GM12873 (cell line): Measurements from ENCODE around the gene MGAT5.

Experiments used
- TF ChIP-seq, protein P1 (sequence below): IDR thresholded peaks from 2 replicates; pipeline ENCODE4 v1.5.1; 2012; ENCODE audit warnings: low read depth, mild to moderate bottlenecking, moderate library complexity, low read length, control low read depth; ENCODE audit not compliant: insufficient read depth; ENCODE audit errors: missing control alignments

MGAT5 gene

DNA sequence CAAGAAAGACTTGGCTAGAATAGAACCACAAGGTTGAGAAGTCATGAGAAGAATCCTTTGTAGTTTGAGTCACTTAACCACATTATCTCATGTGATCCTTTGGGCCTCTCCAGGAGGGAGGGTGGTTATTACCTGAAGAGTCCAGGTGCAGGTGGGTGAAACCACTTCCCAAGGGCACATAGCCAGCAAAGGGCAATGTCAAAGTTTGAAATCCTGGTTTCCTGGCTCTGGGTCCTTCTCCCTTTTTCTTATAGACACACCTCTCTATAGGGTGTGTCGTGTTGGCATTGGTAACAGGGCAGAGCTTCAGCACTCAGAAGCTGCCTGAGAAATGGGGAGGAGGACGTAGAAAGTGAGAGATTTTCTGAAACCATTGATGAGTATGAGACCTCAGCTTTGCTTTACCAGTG, 137.9 kb downstream of the MGAT5 start:
- TF ChIP-seq, protein P1, sequence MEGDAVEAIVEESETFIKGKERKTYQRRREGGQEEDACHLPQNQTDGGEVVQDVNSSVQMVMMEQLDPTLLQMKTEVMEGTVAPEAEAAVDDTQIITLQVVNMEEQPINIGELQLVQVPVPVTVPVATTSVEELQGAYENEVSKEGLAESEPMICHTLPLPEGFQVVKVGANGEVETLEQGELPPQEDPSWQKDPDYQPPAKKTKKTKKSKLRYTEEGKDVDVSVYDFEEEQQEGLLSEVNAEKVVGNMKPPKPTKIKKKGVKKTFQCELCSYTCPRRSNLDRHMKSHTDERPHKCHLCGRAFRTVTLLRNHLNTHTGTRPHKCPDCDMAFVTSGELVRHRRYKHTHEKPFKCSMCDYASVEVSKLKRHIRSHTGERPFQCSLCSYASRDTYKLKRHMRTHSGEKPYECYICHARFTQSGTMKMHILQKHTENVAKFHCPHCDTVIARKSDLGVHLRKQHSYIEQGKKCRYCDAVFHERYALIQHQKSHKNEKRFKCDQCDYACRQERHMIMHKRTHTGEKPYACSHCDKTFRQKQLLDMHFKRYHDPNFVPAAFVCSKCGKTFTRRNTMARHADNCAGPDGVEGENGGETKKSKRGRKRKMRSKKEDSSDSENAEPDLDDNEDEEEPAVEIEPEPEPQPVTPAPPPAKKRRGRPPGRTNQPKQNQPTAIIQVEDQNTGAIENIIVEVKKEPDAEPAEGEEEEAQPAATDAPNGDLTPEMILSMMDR: no peak

DNA sequence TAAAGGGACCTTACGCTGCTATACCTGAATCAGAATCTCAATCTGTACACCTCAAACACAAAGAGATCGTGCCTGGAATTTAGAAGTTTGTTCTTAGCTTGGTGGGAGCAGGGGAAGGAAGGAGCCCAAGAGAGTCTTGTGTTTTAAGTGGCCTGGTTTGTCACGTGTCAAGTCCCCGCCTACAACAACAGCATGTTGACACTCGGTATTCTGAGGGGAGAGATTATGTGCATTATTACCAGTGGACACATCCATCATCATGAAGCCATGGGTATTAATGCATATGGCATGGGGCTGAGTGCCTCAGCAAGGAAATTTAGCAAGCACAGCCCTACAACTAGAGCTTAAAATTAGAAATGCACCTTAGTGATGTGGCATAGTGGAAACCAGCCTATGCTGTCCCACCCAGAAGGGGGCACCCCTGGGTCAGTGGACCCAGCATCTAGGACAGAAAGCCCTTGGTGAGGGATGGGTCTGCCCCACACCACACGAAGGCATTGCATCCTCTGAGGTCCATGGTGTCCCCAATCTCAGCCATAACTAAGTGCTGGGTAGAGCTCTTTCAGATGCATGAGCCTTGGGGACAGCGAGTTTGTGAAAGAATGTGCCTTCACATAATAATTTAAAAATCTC, 138.7 kb downstream of the MGAT5 start:
- TF ChIP-seq, protein P1: no peak

DNA sequence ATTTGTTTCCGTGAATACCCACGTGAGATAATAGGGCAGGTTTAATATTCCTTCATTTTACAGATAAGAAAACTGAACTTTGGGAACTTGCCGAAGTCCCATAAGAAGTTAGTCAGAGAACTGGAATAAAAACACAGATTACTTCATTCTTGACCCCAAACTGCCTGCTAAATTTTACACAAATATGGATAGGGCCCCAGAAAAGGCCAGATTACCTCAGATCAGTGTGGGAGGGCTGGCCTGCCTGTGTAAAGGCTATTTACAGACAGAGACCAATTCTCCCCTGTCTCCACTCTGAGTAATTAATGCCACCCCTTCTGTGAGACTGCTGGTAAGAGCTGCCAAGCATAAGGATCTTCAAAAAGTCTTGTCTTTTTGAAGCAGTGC, 139.2 kb downstream of the MGAT5 start:
- TF ChIP-seq, protein P1: no peak

DNA sequence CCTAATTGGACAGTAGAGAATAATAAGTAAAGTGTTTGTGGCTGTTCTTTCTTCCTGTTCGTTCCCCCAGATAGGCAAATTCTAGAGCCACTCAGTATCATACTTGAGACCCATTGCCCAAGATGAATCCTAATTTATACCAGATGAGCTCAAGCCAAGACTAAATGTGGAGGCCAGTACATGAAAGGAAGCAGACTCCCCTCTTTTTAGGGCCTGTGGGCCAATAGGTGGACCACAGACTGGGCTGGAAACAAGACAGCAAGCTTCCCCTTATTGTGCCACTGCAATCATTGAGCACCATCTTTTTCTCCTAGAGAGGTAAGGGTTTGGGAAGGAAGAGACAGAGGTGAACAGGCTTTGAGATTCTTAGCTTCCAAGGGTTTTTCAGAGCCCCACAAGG, 141.9 kb downstream of the MGAT5 start:
- TF ChIP-seq, protein P1: no peak

DNA sequence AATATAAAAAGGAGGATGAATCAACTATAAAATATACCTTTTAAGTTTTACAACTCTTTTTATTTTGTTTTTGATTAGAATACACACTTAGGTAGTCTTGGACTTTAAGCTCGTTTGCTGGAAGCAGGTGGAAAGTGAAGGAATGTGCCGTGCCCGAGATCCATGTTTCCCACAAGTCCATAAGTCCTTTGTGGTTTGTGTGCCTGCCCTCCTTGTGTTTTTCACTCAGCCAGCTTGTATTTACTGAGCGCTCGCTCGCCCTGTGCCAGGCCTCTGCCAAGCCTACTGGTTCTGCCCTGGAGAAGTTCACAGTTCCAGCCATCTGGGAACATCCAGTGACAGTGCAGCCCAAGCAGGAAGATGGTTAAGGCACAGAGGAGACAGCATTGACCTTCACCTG, 142.6 kb downstream of the MGAT5 start:
- TF ChIP-seq, protein P1: no peak

DNA sequence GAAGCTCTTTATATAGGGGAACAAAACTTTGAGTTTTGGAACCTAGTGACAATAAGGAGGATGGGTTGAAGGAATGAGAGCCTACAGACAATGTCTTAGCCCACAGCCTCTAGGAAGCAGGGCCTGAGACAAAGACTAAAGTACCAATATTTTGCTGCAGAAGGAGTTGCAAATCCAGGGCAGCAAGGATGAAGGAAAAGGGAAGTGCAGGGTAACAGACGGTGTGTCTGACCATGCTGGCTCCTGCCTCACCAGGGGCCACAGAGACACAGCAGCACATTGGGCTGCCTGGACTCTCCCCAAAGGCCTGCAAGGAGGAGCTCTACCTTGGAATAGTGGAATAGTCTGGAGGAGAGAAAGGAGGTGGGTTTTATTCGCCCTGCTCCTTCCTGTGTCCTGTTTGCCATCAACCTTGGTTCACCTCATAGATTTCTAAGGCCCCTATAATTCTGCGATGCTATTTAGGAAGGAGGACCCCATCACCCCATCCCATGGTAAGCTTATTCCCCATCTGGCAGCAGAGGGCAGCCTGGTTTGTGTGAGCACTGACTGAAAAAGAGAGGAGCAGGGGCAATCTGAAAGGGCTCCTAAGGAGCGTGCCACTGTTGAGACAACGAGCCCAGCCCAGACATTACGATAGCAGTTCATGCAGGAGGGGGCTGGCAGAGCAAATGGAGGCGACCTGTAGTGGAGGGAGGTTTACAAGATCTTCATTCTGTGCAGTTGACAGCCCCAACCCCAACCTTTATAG, 143.4 kb downstream of the MGAT5 start:
- TF ChIP-seq, protein P1: no peak

DNA sequence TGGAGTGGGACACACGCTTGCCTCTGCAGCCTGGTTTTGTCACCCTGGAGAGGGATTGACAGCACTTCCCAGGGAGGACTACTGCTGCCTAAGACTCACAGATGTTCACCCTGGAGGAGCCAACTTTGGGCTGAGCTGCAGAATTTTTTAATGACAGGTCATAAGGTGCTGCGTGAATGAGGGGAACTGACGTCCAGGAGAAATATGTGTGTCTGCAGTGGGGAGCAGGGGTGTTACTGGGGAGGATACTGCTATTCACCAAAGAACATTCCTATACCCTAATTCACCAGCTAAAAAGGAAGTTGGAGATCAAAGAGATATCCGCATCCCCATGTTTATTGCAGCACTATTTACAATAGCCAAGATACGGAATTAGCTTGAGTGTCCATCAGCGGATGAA, 144.4 kb downstream of the MGAT5 start:
- TF ChIP-seq, protein P1: no peak
